ENCODE measurements around the gene DBR1. TPM values are rescaled to one million over a fixed set of nuclear protein-coding genes. Genes with fewer than 3 reads are reported as not detected.

DBR1 gene
- total and polyA plus RNA-seq, 2 of the 13 experiments (the other 11 are each of a cell fraction or from before 2014, with no cell fraction given) = 6.4 to 16.7 TPM

- TF ChIP-seq ZNF33A (CRISPR knock-in tag; IDR thresholded peaks at IDR 0.05; ENCODE audit: borderline replicate concordance) (no peak), ZNF549 (CRISPR knock-in tag; IDR thresholded peaks at IDR 0.05) (no peak), ZNF543 (CRISPR knock-in tag; IDR thresholded peaks at IDR 0.05) (peak; percentile 63; the same call in 1 of the 2 replicates), ZNF234 (CRISPR knock-in tag; conservative IDR thresholded peaks at IDR 0.05) (no peak), CENPBD1 (CRISPR knock-in tag; IDR thresholded peaks at IDR 0.05; ENCODE audit: borderline replicate concordance, low read depth) (no peak), TBP (CRISPR knock-in tag; IDR thresholded peaks at IDR 0.05) (no peak), POGK (CRISPR knock-in tag; conservative IDR thresholded peaks at IDR 0.05) (peak; percentile 68), KIAA2018 (CRISPR knock-in tag; IDR thresholded peaks at IDR 0.05; ENCODE audit: borderline replicate concordance) (no peak), RNF2 (conservative IDR thresholded peaks at IDR 0.05; ENCODE audit: low read depth) (0 out of 2 replicates have a peak, but pooled peaks have one; percentile 27), ZNF264 (CRISPR knock-in tag; IDR thresholded peaks at IDR 0.05) (no peak), ZFP82 (CRISPR knock-in tag; IDR thresholded peaks at IDR 0.05; ENCODE audit: borderline replicate concordance) (no peak), KDM5B (CRISPR knock-in tag; IDR thresholded peaks at IDR 0.05; ENCODE audit: borderline replicate concordance) (peak; percentile 70; the same call in 1 of the 2 replicates), ZFP91 (CRISPR knock-in tag; IDR thresholded peaks at IDR 0.05; ENCODE audit: borderline replicate concordance) (peak; percentile 59; the same call in 1 of the 2 replicates), ZBTB20 (CRISPR knock-in tag; IDR thresholded peaks at IDR 0.05; ENCODE audit: borderline replicate concordance, low read depth) (no peak), NFIC (IDR thresholded peaks at IDR 0.05; ENCODE audit: low read length) (0 out of 2 replicates have a peak, but pooled peaks have one; percentile 41), CCDC6 (CRISPR knock-in tag; IDR thresholded peaks at IDR 0.05) (peak; percentile 77; the same call in 1 of the 2 replicates), EEA1 (CRISPR knock-in tag; IDR thresholded peaks at IDR 0.05; ENCODE audit: borderline replicate concordance) (0 out of 2 replicates have a peak, but pooled peaks have one; percentile 40)
Observed at GRCh38 chr3:138174421-138175131, at the start of gene DBR1 (continued).
